HG03575 (cell line): ENCODE data around the gene IRX3.

ENCODE experiments used
- ATAC-seq: cut with Tn5 transposase; IDR thresholded peaks from one replicate; pipeline ENCODE4 v1.9.1; 2021; ENCODE audit not compliant: unreplicated experiment, insufficient number of reproducible peaks, low FRiP score; ENCODE audit errors: extremely low read depth

The IRX3 gene

GRCh38 chr16:54242199-54242598 is 44.4 kb downstream of the IRX3 start:
- no peak for ATAC-seq

- ATAC-seq, result no peak
Measured at GRCh38 chr16:54241525-54241924, 45.1 kb downstream of the IRX3 start.

GRCh38 chr16:54240271-54241129 is 46.1 kb downstream of the IRX3 start:
- no peak for ATAC-seq

- no peak for ATAC-seq
Measured at GRCh38 chr16:54239456-54239855, 47.1 kb downstream of the IRX3 start.

GRCh38 chr16:54236773-54237172 is 49.8 kb downstream of the IRX3 start:
- no peak for ATAC-seq

- no peak for ATAC-seq
Measured at GRCh38 chr16:54233615-54234014, 53.0 kb downstream of the IRX3 start.
